ENCODE data around the gene FST. TPM values are rescaled to one million over a fixed set of nuclear protein-coding genes. Genes with fewer than 3 reads are reported as not detected.

FST gene
- total and polyA plus RNA-seq, 2 donors (not counting 1 experiment from before 2014, with no cell fraction given), result 759 to 1,058 TPM

DNA sequence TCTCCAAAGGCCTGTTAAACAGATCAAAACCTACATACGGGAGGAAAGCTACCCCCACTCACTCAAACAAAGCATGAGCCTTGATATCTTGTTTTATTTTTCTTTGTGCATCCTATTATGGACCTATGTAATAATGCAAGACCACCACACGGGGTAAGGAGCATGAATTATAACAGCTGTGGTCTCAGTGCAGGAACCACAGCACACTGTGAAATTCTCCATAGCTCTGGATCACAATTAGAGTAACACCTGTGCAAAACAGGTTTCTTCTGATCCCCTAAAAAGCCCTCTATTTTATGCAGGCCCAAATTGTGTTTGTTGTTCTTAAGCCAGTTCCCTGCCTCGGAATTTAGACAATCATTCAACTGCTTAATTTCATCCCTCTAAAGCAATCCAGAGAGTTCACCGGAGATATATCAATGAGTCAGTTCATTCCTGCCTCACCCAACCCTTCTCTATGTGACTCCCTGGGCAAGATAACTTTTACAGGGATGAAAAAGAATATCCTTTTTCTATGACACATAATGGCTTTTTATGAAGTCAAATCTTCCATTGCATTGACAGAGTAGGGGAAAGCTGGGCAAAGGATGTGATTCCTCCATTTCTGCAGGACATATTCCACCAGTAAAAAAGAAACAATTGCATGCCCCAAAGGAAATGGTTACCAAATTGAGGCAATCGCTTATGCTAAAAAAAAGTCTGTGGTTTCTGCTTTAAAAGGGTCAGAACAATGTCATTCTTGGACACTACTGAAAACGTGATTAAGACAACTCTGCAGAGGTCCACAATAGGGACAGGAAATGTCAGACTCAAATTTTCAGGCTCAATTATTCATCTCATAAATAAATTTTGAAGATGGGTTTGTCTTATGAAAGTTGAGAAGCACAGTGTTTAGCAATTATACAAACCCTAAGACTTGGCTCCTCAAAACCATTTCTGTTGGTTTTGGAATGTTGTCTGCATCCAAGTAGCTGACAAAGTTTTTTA lies 41.6 kb upstream of the FST start:
- peak overlapping the region; percentile 19 for H3K4me2 ChIP-seq (ENCODE audit: extremely low read depth, insufficient read depth, low read length)
- peak; percentile 66 to 74 for DNase-seq (ENCODE audit: low read depth in 2 of 2)
- no peak overlapping the region for H3K9ac ChIP-seq (ENCODE audit: insufficient read depth, low read length)
- peaks cover 3% of the 10 kb centered on the region for H3K4me1 ChIP-seq (ENCODE audit: control insufficient read depth, extremely low read depth, insufficient read depth, low read length)
- no peaks in the 10 kb centered on the region for H3K79me2 ChIP-seq (ENCODE audit: control insufficient read depth, insufficient read depth, low read length)
- no peak for TF ChIP-seq EZH2 (IDR thresholded peaks at IDR 0.05; ENCODE audit: low read length, missing control alignments)
- TF ChIP-seq, protein P1, sequence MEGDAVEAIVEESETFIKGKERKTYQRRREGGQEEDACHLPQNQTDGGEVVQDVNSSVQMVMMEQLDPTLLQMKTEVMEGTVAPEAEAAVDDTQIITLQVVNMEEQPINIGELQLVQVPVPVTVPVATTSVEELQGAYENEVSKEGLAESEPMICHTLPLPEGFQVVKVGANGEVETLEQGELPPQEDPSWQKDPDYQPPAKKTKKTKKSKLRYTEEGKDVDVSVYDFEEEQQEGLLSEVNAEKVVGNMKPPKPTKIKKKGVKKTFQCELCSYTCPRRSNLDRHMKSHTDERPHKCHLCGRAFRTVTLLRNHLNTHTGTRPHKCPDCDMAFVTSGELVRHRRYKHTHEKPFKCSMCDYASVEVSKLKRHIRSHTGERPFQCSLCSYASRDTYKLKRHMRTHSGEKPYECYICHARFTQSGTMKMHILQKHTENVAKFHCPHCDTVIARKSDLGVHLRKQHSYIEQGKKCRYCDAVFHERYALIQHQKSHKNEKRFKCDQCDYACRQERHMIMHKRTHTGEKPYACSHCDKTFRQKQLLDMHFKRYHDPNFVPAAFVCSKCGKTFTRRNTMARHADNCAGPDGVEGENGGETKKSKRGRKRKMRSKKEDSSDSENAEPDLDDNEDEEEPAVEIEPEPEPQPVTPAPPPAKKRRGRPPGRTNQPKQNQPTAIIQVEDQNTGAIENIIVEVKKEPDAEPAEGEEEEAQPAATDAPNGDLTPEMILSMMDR (conservative IDR thresholded peaks at IDR 0.05 in 1 of 2, IDR thresholded peaks at IDR 0.05 in 1 of 2; ENCODE audit: low read depth in 1 of 2, low read length in 2 of 2), result no peak
- no peaks in the 10 kb centered on the region for H3K9me3 ChIP-seq (ENCODE audit: control insufficient read depth, insufficient read depth, low read depth, low read length)
- H3K4me3 ChIP-seq (replicated peaks in 1 of 4; ENCODE audit: control extremely low read depth in 1 of 4, insufficient read depth in 1 of 4, low read depth in 3 of 4, low read length in 4 of 4), result no peak overlapping the region
- H2AFZ ChIP-seq (ENCODE audit: low read length), result no peak overlapping the region
- H3K27ac ChIP-seq (ENCODE audit: insufficient read depth, low read length), result no peak overlapping the region
- no peaks in the 10 kb centered on the region for H3K36me3 ChIP-seq (ENCODE audit: control insufficient read depth, insufficient read depth, low read length)
- H3K27me3 ChIP-seq (ENCODE audit: control insufficient read depth, insufficient read depth, low read length), result no peaks in the 10 kb centered on the region
- no peaks in the 10 kb centered on the region for H4K20me1 ChIP-seq (ENCODE audit: control insufficient read depth, extremely low read depth, insufficient read depth, low read length)

DNA sequence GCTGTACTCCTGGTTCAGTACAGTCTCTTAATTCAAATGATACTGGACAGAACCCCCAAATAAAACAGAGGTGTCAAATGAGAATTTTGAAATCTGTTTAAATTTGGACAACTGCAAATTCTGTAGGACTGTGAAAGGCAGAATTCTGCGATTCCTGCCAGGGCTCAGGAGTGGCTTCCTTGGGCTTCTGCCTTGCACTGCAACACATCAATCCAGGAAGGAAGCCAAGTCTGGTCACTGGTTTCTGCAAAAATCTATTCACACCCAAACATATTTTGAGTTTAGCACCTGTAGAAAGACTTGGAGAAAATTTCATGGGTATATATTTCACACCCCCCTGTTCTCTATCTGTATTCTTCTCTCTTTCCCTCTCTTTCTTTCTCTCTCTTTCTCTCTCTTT lies 37.5 kb upstream of the FST start:
- DNase-seq (ENCODE audit: low read depth in 2 of 2), result no peak
- TF ChIP-seq, protein P1 (conservative IDR thresholded peaks at IDR 0.05 in 1 of 2, IDR thresholded peaks at IDR 0.05 in 1 of 2; ENCODE audit: low read depth in 1 of 2, low read length in 2 of 2), result no peak
- no peak for TF ChIP-seq EZH2 (IDR thresholded peaks at IDR 0.05; ENCODE audit: low read length, missing control alignments)
- no peaks in the 10 kb centered on the region for H3K27me3 ChIP-seq (ENCODE audit: control insufficient read depth, insufficient read depth, low read length)
- no peak overlapping the region for H3K27ac ChIP-seq (ENCODE audit: insufficient read depth, low read length)
- no peaks in the 10 kb centered on the region for H4K20me1 ChIP-seq (ENCODE audit: control insufficient read depth, extremely low read depth, insufficient read depth, low read length)
- no peak overlapping the region for H3K9ac ChIP-seq (ENCODE audit: insufficient read depth, low read length)
- H3K79me2 ChIP-seq (ENCODE audit: control insufficient read depth, insufficient read depth, low read length), result no peaks in the 10 kb centered on the region
- H3K4me1 ChIP-seq (ENCODE audit: control insufficient read depth, extremely low read depth, insufficient read depth, low read length), result peaks cover 3% of the 10 kb centered on the region
- H3K4me3 ChIP-seq (replicated peaks in 1 of 4; ENCODE audit: control extremely low read depth in 1 of 4, insufficient read depth in 1 of 4, low read depth in 3 of 4, low read length in 4 of 4), result no peak overlapping the region
- no peak overlapping the region for H2AFZ ChIP-seq (ENCODE audit: low read length)
- H3K4me2 ChIP-seq (ENCODE audit: extremely low read depth, insufficient read depth, low read length), result no peak overlapping the region
- H3K36me3 ChIP-seq (ENCODE audit: control insufficient read depth, insufficient read depth, low read length), result no peaks in the 10 kb centered on the region
- H3K9me3 ChIP-seq (ENCODE audit: control insufficient read depth, insufficient read depth, low read depth, low read length), result no peaks in the 10 kb centered on the region

DNA sequence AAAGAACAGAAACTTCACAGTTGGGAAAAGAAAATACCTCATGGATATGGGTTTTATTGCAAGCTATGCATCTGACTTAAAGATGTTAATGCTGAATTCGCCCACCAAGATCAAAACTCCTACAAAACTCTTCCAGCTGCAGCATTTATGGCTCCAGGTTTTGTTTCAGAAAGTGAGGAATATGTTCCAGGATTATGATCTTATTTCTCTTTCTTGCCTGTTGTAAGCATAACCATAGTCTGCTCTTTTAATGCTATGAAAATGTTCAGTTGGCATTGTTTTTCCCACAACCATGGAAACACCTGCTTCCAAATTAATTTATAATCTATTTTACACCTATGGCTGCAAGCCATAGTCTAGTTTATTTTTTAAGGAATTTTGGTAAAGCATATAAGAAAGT lies 34.9 kb upstream of the FST start:
- Histone ChIP-seq H3K9ac (ENCODE audit: insufficient read depth, low read length) (no peak overlapping the region), H3K9me3 (ENCODE audit: control insufficient read depth, insufficient read depth, low read depth, low read length) (no peaks in the 10 kb centered on the region), H3K79me2 (ENCODE audit: control insufficient read depth, insufficient read depth, low read length) (no peaks in the 10 kb centered on the region), H3K27ac (ENCODE audit: insufficient read depth, low read length) (no peak overlapping the region), H2AFZ (ENCODE audit: low read length) (no peak overlapping the region), H3K4me1 (ENCODE audit: control insufficient read depth, extremely low read depth, insufficient read depth, low read length) (no peaks in the 10 kb centered on the region), H3K27me3 (ENCODE audit: control insufficient read depth, insufficient read depth, low read length) (no peaks in the 10 kb centered on the region), H4K20me1 (ENCODE audit: control insufficient read depth, extremely low read depth, insufficient read depth, low read length) (no peaks in the 10 kb centered on the region), H3K36me3 (ENCODE audit: control insufficient read depth, insufficient read depth, low read length) (no peaks in the 10 kb centered on the region), H3K4me3 (replicated peaks in 1 of 4; ENCODE audit: control extremely low read depth in 1 of 4, insufficient read depth in 1 of 4, low read depth in 3 of 4, low read length in 4 of 4) (no peak overlapping the region), H3K4me2 (ENCODE audit: extremely low read depth, insufficient read depth, low read length) (no peak overlapping the region)
- DNase-seq (ENCODE audit: low read depth in 2 of 2), result no peak
- no peak for TF ChIP-seq EZH2 (IDR thresholded peaks at IDR 0.05; ENCODE audit: low read length, missing control alignments)
- TF ChIP-seq, protein P1 (conservative IDR thresholded peaks at IDR 0.05 in 1 of 2, IDR thresholded peaks at IDR 0.05 in 1 of 2; ENCODE audit: low read depth in 1 of 2, low read length in 2 of 2), result no peak
